ENCODE data around the gene TRIM40. TPM values are rescaled to one million over a fixed set of nuclear protein-coding genes. Genes with fewer than 3 reads are reported as not detected.
A peak's percentile ranks its signal among the peaks of the same experiment; 100 is the strongest.

Gene TRIM40
- total and polyA plus RNA-seq, 2 of the 13 experiments (the other 11 are each of a cell fraction or from before 2014, with no cell fraction given) = 0.58 TPM; not detected in 1

DNA sequence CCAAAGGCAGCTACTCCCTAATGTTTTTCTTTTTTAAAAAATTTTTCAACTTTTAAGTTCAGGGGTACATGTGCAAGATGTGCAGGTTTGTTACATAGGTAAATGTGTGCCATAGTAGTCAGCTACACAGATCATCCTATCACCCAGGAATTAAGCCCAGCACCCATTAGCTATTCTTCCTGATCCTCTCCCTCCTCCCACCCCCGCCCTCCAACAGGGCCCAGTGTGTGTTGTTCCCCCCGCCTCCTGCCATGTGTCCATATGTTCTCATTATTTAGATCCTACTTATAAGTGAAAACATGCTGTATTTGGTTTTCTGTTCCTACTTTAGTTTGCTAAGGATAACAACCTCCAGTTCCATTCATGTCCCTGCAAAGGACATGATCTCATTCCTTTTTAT lies 39.8 kb downstream of the TRIM40 start (continued):
- no peak for TF ChIP-seq CENPT (CRISPR knock-in tag; IDR thresholded peaks at IDR 0.05; ENCODE audit: low read depth)
- TF ChIP-seq SETDB1 (CRISPR knock-in tag; IDR thresholded peaks at IDR 0.05; ENCODE audit: borderline replicate concordance) = no peak
- TF ChIP-seq ZNF678 (CRISPR knock-in tag; IDR thresholded peaks at IDR 0.05) = no peak
- TF ChIP-seq ZBTB7A (CRISPR knock-in tag; IDR thresholded peaks at IDR 0.05) = no peak
- no peak for TF ChIP-seq GABPB1 (CRISPR knock-in tag; IDR thresholded peaks at IDR 0.05)

DNA sequence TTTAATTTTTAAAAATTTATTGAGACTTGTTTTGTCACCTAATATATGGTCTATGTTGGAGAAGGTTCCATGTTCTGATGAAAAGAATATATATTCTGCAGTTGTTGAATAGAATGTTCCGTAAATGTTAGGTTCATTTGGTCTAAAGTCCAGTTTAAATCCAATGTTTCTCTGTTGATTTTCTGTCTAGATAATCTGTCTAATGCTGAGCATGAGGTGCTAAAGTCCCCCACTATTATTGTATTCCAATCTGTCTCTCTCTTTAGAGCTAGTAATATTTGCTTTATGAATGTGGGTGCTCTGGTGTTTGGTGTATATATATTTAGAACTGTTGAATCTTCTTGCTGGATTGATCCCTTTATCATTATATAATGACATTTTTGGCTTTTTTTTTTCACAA lies 42.9 kb downstream of the TRIM40 start:
- in situ Hi-C loops (cut with HindIII; ENCODE audit: extremely low pct_ligation_motif_present, low pct_unique_long_range_greater_than_20kb) (no loop called here), intact Hi-C loops (cut with micrococcal nuclease; ENCODE audit: unreplicated experiment) (no loop called here)
- Histone ChIP-seq H4K20me1 (ENCODE audit: insufficient read depth, low read length) (no peaks in the 10 kb centered on the region), H3K27me3 (ENCODE audit: control insufficient read depth in 1 of 2, insufficient read depth in 2 of 2, low read length in 2 of 2) (peaks cover 0 to 1% of the 10 kb centered on the region in 2 experiments; a peak in 1 of 5 replicates), H3K4me2 (ENCODE audit: low read depth, low read length) (no peak overlapping the region), H2AFZ (ENCODE audit: low read length) (no peak overlapping the region), H3K4me1 (ENCODE audit: insufficient read depth, low read length) (peaks cover 15% of the 10 kb centered on the region), H3K36me3 (replicated peaks in 1 of 2; ENCODE audit: control insufficient read depth in 1 of 2, insufficient read depth in 2 of 2, low read length in 2 of 2) (no peaks in the 10 kb centered on the region), H3K27ac (ENCODE audit: extremely low read length, insufficient read depth, low read length) (no peak overlapping the region), H3K9ac (ENCODE audit: insufficient read depth, low read depth, low read length) (no peak overlapping the region), H3K79me2 (ENCODE audit: insufficient read depth, low read length) (no peaks in the 10 kb centered on the region), H3K9me3 (ENCODE audit: low read length) (peaks cover 7% of the 10 kb centered on the region), H3K4me3 (replicated peaks in 1 of 3; ENCODE audit: insufficient read depth in 1 of 3, low read depth in 2 of 3, low read length in 3 of 3) (no peak overlapping the region)
- DNase-seq (ENCODE audit: low spot score) = peak; percentile 47
- ATAC-seq = peak; percentile 54
- BruUV-seq (replicated peaks) = no TSS peak
- POLR2A ChIA-PET = no interaction called here
- WGBS (ENCODE audit: low lambda C conversion rate) = 0% methylated on average over 1 of the region's 1 CpG
- CTCF ChIA-PET (ENCODE audit: low intra/inter-chr PET ratio, low total read pairs) = no interaction called here
- FAIRE-seq = no peak
- TF ChIP-seq, protein P1, sequence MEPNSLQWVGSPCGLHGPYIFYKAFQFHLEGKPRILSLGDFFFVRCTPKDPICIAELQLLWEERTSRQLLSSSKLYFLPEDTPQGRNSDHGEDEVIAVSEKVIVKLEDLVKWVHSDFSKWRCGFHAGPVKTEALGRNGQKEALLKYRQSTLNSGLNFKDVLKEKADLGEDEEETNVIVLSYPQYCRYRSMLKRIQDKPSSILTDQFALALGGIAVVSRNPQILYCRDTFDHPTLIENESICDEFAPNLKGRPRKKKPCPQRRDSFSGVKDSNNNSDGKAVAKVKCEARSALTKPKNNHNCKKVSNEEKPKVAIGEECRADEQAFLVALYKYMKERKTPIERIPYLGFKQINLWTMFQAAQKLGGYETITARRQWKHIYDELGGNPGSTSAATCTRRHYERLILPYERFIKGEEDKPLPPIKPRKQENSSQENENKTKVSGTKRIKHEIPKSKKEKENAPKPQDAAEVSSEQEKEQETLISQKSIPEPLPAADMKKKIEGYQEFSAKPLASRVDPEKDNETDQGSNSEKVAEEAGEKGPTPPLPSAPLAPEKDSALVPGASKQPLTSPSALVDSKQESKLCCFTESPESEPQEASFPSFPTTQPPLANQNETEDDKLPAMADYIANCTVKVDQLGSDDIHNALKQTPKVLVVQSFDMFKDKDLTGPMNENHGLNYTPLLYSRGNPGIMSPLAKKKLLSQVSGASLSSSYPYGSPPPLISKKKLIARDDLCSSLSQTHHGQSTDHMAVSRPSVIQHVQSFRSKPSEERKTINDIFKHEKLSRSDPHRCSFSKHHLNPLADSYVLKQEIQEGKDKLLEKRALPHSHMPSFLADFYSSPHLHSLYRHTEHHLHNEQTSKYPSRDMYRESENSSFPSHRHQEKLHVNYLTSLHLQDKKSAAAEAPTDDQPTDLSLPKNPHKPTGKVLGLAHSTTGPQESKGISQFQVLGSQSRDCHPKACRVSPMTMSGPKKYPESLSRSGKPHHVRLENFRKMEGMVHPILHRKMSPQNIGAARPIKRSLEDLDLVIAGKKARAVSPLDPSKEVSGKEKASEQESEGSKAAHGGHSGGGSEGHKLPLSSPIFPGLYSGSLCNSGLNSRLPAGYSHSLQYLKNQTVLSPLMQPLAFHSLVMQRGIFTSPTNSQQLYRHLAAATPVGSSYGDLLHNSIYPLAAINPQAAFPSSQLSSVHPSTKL (CRISPR knock-in tag; IDR thresholded peaks at IDR 0.05) = 0 out of 2 replicates have a peak, but pooled peaks have one; percentile 16
- TF ChIP-seq TBX3 (IDR thresholded peaks at IDR 0.05; ENCODE audit: borderline replicate concordance) = peak; percentile 51; the same call in 1 of the 2 replicates
- peak; percentile 72 for TF ChIP-seq HNF4A (CRISPR knock-in tag; IDR thresholded peaks at IDR 0.05)
- TF ChIP-seq FOXP1 (IDR thresholded peaks at IDR 0.05) = no peak
- TF ChIP-seq FOXP1 (CRISPR knock-in tag; IDR thresholded peaks at IDR 0.05) = peak; percentile 8; the same call in 1 of the 2 replicates
- peak in 1 of 2 experiments; percentile 10; a peak in 1 of 4 replicates for TF ChIP-seq EP300 (IDR thresholded peaks at IDR 0.05; ENCODE audit: low read depth in 2 of 2, low read length in 2 of 2)
- TF ChIP-seq EP300 (CRISPR knock-in tag; IDR thresholded peaks at IDR 0.05; ENCODE audit: borderline replicate concordance) = no peak
- TF ChIP-seq CREM (IDR thresholded peaks at IDR 0.05) = 0 out of 2 replicates have a peak, but pooled peaks have one; percentile 11
- no peak for TF ChIP-seq CREM (CRISPR knock-in tag; IDR thresholded peaks at IDR 0.05)
- TF ChIP-seq SKI (IDR thresholded peaks at IDR 0.05; ENCODE audit: partially characterized antibody) = peak; percentile 20
- TF ChIP-seq ZNF510 (CRISPR knock-in tag; IDR thresholded peaks at IDR 0.05; ENCODE audit: low read depth) = no peak
- TF ChIP-seq, protein P2, sequence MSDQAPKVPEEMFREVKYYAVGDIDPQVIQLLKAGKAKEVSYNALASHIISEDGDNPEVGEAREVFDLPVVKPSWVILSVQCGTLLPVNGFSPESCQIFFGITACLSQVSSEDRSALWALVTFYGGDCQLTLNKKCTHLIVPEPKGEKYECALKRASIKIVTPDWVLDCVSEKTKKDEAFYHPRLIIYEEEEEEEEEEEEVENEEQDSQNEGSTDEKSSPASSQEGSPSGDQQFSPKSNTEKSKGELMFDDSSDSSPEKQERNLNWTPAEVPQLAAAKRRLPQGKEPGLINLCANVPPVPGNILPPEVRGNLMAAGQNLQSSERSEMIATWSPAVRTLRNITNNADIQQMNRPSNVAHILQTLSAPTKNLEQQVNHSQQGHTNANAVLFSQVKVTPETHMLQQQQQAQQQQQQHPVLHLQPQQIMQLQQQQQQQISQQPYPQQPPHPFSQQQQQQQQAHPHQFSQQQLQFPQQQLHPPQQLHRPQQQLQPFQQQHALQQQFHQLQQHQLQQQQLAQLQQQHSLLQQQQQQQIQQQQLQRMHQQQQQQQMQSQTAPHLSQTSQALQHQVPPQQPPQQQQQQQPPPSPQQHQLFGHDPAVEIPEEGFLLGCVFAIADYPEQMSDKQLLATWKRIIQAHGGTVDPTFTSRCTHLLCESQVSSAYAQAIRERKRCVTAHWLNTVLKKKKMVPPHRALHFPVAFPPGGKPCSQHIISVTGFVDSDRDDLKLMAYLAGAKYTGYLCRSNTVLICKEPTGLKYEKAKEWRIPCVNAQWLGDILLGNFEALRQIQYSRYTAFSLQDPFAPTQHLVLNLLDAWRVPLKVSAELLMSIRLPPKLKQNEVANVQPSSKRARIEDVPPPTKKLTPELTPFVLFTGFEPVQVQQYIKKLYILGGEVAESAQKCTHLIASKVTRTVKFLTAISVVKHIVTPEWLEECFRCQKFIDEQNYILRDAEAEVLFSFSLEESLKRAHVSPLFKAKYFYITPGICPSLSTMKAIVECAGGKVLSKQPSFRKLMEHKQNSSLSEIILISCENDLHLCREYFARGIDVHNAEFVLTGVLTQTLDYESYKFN (CRISPR knock-in tag; conservative IDR thresholded peaks at IDR 0.05) = peak; percentile 71
- no peak for TF ChIP-seq SOX13 (IDR thresholded peaks at IDR 0.05)
- peak in 1 of 2 experiments; percentile 53; a peak in 1 of 4 replicates for TF ChIP-seq SOX13 (CRISPR knock-in tag; conservative IDR thresholded peaks at IDR 0.05 in 1 of 2, IDR thresholded peaks at IDR 0.05 in 1 of 2)

Measured in HepG2 (cell line).